ENCODE data around the gene ZNF385B.

The ZNF385B gene

DNA sequence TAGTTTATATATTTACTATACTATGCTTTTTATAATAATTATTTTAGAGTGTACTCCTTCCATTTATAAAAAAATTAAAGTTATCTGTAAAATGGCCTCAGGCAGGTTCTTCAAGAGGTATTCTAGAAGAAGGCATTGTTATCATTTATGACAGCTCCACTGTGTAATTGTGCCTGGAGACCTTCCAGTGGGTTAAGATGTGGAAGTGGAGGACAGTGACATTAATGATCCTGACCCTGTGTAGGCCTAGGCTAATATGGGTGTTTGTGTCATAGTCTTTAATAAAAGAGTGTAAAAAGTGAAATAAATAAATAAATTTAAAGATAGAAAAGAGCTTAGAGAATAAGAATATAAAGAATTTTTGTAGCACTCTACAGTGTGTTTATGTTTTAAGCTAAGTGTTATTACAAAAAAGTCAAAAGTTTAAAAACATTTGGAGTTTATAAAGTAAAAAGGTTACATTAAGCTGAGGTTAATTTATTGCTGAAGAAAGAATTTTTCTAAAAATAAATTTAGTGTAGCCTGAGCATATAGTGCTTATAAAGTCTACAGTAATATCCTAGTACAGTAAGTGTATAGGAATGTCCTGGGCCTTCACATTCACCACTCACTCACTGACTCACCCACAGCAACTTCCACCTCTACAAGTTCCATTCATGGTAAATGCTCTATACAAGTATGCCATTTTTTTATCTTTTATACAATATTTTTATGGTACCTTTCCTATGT lies 406.8 kb downstream of the ZNF385B start:
- Histone ChIP-seq H3K4me3 (ENCODE audit: low read length) (no peak overlapping the region), H3K9me2 (replicated peaks; ENCODE audit: insufficient read depth, low read length) (no peaks in the 10 kb centered on the region), H3K36me3 (replicated peaks; ENCODE audit: insufficient read depth, low read length) (no peaks in the 10 kb centered on the region), H3K9me3 (replicated peaks; ENCODE audit: insufficient read depth, low read length) (no peaks in the 10 kb centered on the region), H3K79me2 (ENCODE audit: low read length) (no peaks in the 10 kb centered on the region), H3K9ac (ENCODE audit: low read length) (no peak overlapping the region), H3F3A (ENCODE audit: insufficient read depth, low read length) (no peaks in the 10 kb centered on the region), H3K4me1 (ENCODE audit: low read length) (no peaks in the 10 kb centered on the region), H3K4me2 (ENCODE audit: low read depth, low read length) (no peak overlapping the region), H3K27ac (ENCODE audit: low read length) (no peak overlapping the region), H2AFZ (ENCODE audit: low read length) (no peak overlapping the region), H4K20me1 (ENCODE audit: insufficient read depth, low read length) (no peaks in the 10 kb centered on the region), H3K27me3 (replicated peaks; ENCODE audit: insufficient read depth, low read length) (no peaks in the 10 kb centered on the region)
- DNase-seq = no peak
- TF ChIP-seq, protein P1, sequence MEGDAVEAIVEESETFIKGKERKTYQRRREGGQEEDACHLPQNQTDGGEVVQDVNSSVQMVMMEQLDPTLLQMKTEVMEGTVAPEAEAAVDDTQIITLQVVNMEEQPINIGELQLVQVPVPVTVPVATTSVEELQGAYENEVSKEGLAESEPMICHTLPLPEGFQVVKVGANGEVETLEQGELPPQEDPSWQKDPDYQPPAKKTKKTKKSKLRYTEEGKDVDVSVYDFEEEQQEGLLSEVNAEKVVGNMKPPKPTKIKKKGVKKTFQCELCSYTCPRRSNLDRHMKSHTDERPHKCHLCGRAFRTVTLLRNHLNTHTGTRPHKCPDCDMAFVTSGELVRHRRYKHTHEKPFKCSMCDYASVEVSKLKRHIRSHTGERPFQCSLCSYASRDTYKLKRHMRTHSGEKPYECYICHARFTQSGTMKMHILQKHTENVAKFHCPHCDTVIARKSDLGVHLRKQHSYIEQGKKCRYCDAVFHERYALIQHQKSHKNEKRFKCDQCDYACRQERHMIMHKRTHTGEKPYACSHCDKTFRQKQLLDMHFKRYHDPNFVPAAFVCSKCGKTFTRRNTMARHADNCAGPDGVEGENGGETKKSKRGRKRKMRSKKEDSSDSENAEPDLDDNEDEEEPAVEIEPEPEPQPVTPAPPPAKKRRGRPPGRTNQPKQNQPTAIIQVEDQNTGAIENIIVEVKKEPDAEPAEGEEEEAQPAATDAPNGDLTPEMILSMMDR (IDR thresholded peaks at IDR 0.05; ENCODE audit: low read length) = no peak
- TF ChIP-seq EZH2 (optimal IDR thresholded peaks at IDR 0.05; ENCODE audit: low read depth, low read length) = no peak
- TF ChIP-seq EZH2phosphoT487 (IDR thresholded peaks at IDR 0.05; ENCODE audit: low read length) = no peak

DNA sequence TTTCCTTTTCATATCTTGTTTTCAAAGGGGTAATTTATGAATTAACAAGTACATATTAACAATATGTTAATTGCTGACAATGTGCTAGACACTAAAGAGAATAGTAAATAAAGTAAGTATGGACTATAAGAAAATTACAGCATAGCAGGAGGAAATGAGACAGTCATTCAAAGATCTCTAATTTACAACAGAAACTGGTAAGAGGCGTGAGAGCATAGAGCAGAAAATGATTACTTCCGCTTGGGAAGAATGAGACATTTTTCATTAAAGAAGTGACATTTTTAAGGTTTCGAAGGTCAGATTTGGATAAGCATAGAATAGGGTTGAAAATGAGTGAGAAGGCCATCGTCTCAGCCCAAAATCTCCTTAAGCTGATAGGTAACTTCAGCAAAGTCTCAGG lies 412.4 kb downstream of the ZNF385B start:
- Histone ChIP-seq H3K9me3 (replicated peaks; ENCODE audit: insufficient read depth, low read length) (no peaks in the 10 kb centered on the region), H3F3A (ENCODE audit: insufficient read depth, low read length) (no peaks in the 10 kb centered on the region), H3K4me3 (ENCODE audit: low read length) (no peak overlapping the region), H3K27me3 (replicated peaks; ENCODE audit: insufficient read depth, low read length) (no peaks in the 10 kb centered on the region), H3K4me1 (ENCODE audit: low read length) (no peaks in the 10 kb centered on the region), H2AFZ (ENCODE audit: low read length) (no peak overlapping the region), H3K9me2 (replicated peaks; ENCODE audit: insufficient read depth, low read length) (no peaks in the 10 kb centered on the region), H3K4me2 (ENCODE audit: low read depth, low read length) (no peak overlapping the region), H3K27ac (ENCODE audit: low read length) (no peak overlapping the region), H3K79me2 (ENCODE audit: low read length) (no peaks in the 10 kb centered on the region), H3K36me3 (replicated peaks; ENCODE audit: insufficient read depth, low read length) (no peaks in the 10 kb centered on the region), H3K9ac (ENCODE audit: low read length) (no peak overlapping the region), H4K20me1 (ENCODE audit: insufficient read depth, low read length) (no peaks in the 10 kb centered on the region)
- TF ChIP-seq EZH2 (optimal IDR thresholded peaks at IDR 0.05; ENCODE audit: low read depth, low read length) = no peak
- no peak for TF ChIP-seq EZH2phosphoT487 (IDR thresholded peaks at IDR 0.05; ENCODE audit: low read length)
- TF ChIP-seq, protein P1 (IDR thresholded peaks at IDR 0.05; ENCODE audit: low read length) = no peak
- DNase-seq = no peak

DNA sequence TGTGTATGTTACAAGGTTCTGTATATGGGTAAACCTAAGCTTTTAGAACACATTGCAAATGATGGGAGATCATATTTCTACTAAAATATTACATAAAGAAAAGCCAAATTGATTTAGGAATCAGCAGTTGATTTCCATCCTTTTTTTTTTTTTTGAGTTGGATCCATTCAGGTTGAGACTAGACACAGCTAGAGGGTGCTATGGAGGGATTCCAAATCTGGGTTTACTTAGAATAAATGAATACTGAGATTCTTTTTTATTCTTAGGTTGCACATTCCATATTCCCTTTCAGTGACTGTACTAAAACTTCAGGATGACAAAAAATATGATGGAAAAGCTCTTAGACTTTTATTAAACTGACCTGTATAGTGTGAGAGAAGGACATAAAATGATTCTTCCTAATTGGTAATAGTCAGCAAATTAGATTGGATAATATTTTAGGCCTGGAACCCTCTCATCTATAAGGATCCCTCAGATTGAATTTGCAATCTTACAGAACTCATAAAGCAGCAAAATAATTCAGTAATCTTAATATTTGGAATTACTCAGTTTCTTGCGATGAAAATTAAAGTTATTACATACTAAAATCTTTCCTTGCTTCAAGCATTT lies 413.5 kb downstream of the ZNF385B start:
- H3K4me2 ChIP-seq (ENCODE audit: low read depth, low read length) = no peak overlapping the region
- H4K20me1 ChIP-seq (ENCODE audit: insufficient read depth, low read length) = no peaks in the 10 kb centered on the region
- no peak overlapping the region for H3K9ac ChIP-seq (ENCODE audit: low read length)
- H3F3A ChIP-seq (ENCODE audit: insufficient read depth, low read length) = no peaks in the 10 kb centered on the region
- H3K9me3 ChIP-seq (replicated peaks; ENCODE audit: insufficient read depth, low read length) = no peaks in the 10 kb centered on the region
- H3K4me1 ChIP-seq (ENCODE audit: low read length) = no peaks in the 10 kb centered on the region
- no peak for DNase-seq
- H2AFZ ChIP-seq (ENCODE audit: low read length) = no peak overlapping the region
- H3K4me3 ChIP-seq (ENCODE audit: low read length) = no peak overlapping the region
- H3K27ac ChIP-seq (ENCODE audit: low read length) = no peak overlapping the region
- H3K36me3 ChIP-seq (replicated peaks; ENCODE audit: insufficient read depth, low read length) = no peaks in the 10 kb centered on the region
- no peaks in the 10 kb centered on the region for H3K27me3 ChIP-seq (replicated peaks; ENCODE audit: insufficient read depth, low read length)
- H3K9me2 ChIP-seq (replicated peaks; ENCODE audit: insufficient read depth, low read length) = no peaks in the 10 kb centered on the region
- no peaks in the 10 kb centered on the region for H3K79me2 ChIP-seq (ENCODE audit: low read length)
- TF ChIP-seq EZH2phosphoT487 (IDR thresholded peaks at IDR 0.05; ENCODE audit: low read length) (no peak), EZH2 (optimal IDR thresholded peaks at IDR 0.05; ENCODE audit: low read depth, low read length) (no peak)
- TF ChIP-seq, protein P1 (IDR thresholded peaks at IDR 0.05; ENCODE audit: low read length) = no peak; the same call in 1 of the 2 replicates

Data from MM.1S (cell line).